HS-27A (cell line): Measurements from ENCODE around the gene BMP8A.
"Not testable (repeated sequence)": the region's sequence is repeated elsewhere in the genome, so short reads cannot be mapped to it uniquely, and the experiment has no call there.

Experiments used
- DNase-seq: peaks from one replicate; pipeline ENCODE4 v3.0.0-alpha.2; 2012; ENCODE audit warnings: low read depth, missing footprints

BMP8A gene

DNA sequence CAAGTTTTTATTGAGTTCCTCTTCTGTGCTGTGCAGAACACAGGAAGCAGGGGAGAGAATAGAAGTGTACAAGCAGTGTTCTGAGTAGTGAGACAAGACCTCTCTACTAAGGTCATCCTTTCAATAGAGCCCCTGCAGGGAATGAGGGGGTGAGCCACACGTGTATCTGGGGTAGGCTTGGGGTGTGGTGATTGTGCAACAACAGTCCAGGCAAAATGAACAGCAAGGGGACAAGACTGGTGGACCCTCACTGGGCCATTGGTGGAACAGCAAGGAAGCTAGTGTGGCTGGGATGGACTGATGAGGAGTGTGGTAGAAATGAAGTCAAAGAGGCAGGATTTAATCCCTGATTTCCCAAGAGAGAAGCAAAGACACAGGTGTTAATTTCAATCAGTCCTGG lies 8.2 kb upstream of the BMP8A start:
- DNase-seq = no peak

DNA sequence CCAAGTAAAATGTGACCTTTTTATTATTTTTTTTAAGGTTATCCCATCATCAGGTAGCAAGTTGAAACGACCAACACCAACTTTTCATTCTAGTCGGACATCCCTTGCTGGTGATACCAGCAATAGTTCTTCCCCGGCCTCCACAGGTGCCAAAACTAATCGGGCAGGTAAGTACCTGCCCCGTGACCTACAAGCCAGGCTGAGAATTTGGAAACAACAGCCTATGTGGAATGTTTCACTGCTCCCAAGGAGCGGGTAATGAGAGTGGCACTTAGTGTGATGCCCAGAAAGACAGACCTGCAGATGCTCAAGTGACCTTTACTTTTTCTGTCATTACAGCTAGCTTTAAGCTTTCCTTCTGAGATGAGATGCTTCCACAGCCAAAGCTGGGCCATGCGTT lies 6.9 kb upstream of the BMP8A start:
- DNase-seq = no peak

DNA sequence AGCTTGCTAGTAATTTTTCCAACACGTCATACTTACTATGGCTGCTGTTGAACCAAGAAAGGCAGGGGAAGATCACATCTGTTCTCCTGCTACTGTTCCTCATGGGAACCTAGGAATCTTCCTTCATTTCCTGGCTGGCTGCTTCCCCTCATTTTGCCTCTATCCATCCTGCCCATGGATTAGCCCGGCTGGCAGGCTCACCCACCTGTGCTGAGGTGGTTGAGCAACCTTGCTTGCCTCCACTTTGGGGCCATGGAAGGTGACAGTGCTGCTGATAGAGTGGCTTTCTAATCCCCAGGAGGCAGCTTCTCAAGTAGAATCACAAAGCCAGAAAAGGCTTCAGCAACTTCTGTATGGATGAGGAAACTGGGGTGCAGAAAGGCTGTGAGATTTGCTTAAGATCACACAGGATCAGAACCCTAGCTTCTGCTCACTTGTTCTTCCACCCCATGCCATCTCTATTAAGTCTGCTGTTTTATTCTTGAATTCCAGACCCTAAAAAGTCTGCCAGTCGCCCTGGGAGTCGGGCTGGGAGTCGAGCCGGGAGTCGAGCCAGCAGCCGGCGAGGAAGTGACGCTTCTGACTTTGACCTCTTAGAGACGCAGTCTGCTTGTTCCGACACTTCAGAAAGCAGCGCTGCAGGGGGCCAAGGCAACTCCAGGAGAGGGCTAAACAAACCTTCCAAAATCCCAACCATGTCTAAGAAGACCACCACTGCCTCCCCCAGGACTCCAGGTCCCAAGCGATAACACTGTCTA lies 6.2 kb upstream of the BMP8A start:
- no peak for DNase-seq

DNA sequence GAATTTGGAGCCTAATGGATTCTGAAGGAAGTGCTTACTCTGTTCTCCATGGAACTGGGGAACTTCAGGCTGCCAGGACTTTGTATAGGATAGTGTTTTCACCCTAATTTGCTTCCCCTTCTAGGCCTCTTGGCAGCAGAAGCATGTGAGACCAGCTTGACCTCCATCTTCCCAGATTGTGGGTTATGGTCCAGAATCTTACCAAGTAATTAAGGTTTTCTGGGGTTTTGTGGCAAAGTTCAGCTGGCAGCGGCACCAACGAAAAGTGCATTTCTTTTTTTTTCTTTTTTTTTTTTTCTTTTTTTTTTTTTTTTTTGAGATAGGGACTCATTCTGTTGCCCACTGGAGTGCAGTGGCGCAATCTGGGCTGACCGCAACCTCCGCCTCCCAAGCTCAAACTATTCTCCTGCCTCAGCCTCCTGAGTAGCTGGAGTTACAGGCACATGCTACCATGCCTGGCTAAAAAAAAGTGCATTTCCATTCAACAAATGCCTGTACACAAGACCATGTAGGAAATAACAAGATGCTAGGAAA lies 3.4 kb upstream of the BMP8A start:
- no peak for DNase-seq

DNA sequence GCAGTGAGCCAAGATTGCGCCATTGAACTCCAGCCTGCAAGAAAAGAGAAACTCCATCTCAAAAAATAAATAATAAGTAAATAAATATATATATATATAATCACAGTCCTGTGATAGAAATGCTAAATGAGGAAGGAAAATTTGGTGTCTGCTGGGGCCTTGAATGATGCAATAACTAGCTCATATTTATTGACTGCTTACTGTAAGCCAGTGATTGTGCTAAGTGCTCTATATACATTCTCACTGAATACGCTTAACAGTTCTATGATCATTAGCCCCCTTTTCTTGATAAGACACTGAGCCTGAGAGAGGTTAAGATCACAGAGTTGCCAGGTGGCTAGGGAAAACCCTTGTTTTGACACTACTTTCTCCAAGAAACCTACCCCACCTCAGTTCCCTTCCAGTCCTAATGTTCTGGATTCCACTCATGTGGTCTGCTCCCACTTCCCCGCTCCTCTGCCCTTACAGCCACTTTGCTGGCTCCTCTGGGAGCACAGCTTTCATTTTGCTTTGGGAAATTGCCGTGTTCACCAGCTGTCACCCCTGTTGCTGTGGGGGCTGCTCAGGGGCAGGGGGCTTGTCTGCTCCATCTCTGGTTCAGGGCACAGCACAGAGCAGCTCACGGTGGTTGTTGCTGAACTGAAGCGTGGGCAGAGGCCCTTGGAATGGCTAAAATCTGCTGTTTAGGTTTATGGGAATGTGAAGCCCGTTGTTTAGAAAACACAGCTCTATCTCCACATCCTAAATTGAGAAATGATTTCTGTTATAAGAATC lies 2.5 kb upstream of the BMP8A start:
- DNase-seq = no peak

DNA sequence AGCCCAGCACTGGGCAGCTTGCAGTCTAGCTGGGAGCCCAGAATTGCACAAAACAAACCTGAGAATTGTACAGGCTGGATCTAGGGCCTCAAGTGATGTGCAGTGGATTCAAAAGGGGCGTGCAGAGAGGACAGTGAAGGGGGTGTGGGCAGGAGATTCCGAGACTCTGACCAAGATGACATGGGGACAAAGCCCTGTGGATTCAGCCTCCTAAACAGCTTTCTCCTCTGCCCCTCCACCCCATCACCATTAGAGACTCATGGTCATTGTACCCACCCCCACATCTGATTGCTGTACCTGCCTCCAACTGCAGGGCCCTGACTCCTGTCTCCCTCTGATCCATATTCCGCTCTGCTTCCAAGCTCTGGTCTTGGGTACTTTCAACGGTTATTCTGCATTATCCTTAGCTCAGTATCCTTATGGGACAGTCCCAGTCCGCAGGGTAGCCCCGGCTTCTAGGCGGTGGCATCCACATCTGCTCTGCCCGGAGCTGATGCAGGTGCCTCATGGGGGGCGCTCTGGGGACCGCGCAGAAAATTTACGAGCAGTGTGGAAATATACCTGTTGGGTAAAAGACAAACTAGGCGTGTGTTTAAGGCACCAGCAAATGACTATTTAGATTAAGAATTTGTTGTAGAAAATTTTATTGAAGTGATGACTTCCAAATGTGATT lies 1.7 kb upstream of the BMP8A start:
- no peak for DNase-seq

DNA sequence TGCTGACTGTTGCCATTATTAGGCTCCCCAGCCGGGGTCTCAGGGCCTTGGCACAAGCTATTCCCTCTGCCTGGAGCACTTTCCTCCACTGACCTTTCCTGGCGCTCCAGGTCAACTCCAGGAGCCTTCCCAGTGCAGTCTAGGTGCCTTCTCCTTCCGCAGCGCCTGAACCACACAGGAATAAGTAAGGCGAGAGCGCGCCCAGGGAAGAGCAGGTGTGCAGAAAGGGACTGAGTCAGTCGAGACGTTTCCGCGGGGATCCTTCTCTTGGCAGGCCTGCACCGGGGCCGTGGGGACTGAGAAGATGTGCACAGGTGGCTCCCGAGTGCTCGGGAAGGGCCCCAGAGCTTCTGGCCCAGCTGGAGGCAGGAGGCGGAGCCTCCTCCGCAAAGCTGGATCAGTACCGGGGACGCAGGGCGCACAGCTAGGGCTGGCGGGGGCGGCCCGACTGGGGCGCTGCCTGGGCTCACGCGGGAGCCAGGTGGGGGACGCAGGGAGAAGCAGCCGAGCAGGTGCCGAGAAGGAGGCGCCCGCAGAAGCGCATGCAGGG lies 765 bp upstream of the BMP8A start:
- DNase-seq = no peak

DNA sequence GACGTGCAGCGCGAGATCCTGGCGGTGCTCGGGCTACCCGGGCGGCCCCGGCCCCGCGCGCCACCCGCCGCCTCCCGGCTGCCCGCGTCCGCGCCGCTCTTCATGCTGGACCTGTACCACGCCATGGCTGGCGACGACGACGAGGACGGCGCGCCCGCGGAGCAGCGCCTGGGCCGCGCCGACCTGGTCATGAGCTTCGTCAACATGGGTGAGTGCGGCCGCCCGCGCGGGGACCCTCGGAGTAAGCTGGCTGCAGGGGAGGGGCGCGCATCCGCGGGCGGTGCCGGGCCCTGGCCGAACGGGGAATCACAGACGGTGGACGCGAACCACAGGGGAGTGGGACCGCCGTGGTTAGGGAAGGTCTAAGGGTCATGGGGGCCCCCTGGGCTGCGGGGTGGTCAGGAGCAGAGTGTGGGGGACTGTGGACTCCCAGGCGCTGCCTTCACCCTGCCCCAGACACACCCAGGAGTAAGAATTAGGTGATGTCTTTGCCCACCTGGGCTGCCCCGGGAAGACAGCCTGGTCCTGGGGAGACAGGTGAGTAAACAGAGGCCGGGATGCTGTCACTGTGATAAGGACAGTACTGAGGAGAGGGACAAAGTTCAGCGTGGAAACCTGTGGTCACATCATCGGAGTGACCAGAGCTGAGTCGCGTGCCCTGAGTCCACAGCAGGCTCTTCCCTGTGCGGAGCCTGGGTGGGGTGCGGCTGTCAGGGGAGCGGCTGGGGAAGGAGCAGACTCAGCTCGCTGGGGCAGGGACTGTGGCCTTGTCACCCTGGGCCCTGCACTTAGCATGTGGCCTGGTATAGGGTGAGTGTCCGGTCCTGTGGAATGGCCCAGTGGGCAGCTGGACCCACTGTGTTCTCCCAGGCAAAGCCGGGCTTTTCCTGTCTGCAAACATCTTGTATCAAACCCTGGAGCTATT lies 944 bp downstream of the BMP8A start:
- not testable (repeated sequence) for DNase-seq

DNA sequence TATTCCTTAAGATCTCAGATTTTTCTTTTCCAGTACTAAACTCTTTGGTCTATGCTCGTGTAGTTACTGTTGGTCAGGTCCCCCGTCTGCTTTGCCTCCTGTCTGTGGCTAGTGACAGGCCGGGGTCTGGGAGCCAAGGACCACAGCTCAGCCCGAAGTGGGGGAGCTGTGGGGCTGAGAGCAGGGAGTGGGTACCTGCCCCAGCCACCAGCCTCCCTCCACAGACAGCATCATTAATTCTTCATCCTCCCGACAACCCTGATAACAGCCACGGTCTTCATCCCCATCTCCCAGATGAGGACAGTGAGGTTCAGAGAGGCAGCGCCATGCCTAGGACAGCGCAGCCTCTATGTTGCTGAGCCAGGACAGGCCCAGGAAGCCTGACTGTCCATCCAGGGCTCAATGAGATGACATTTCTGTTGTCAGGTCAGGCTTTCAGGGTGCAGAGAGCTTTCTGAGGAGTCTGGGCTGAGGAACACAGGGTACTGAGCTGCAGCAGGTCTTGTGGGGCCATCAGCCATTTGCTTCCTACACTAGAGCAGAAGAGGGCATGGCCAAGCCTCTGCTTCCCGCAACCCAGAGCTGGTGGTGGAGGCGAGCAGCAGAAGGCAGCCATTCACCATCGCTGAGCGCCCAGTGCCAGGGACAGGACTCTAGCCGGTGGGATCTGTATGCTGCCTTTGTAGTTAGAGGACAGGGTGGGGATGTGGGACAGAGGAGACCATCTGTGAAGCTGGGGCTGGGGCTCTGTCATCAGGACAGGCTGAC lies 1.8 kb downstream of the BMP8A start:
- DNase-seq = not testable (repeated sequence)

DNA sequence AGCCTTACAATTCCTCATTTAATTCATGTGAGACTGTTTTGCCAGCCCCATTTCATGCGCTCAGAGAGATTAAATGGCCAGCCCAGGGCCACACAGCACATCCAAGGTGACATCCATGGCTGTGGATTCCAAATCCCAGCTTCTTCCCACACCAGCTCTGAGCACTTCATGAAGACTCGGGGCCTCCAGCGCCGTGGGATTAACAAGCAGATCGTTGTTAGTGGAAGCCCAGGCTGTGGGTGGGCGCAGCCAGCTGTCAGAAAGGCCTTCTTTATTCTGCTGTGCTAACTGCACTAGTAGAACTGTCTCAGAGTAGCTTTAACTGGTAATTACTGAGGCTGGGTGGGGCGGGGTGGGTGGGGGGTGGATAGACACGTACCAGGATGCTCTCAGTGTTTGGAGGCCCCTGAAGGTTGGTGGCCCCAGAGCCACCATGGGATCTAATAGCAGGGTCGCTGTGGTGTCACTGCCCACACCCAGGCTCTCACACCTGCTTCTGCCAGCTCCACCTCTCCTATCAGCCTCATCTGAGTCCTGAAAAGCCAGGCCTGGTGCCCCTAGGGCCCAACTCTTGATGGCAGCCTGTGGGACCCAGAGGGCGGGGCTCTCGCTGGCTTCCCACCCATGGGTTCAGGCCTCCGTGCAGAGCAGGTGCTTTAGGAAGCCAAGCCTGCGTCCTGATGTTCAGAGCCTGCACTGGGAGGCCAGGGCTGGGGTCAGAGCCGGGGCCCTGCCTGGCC lies 3.4 kb downstream of the BMP8A start:
- no peak for DNase-seq

DNA sequence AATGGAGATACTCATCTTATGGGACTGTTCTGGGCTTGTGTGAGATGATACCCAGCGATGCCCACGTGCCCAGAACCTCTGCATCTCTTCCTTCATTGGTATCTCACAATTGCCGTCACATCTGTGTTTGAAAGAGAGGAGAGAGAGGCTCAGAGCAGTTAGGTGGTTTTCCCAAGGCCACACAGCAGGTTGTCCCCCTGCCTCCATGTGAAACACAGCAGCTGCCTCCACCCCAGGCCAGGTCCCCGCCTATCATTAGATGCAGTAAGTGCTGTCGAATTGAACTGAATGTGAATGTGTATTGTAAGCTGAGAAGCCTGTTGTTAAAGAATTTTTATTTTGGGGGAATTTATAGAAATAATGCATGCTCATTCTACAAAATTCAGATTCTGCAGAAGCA lies 5.1 kb downstream of the BMP8A start:
- not testable (repeated sequence) for DNase-seq

DNA sequence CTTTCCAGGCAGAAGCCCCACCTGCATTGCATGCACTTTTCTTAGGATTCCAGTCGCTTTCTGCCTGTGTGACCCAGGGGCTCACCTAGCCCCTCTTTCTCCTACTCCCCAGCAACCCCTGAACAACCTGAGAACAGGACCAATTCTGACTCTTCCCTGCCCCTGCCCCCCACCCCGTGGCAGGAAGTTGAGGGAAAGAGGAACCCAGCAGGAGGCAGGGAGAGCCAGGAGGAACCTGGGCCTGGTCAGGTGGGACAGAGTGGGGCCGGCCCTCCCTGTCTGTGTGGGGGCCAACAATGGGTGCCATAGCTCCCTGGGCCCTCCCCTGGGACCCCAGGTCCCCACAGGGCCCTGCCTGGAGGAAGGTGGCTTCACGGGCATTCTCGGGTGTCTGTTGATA lies 6.1 kb downstream of the BMP8A start:
- DNase-seq = no peak

DNA sequence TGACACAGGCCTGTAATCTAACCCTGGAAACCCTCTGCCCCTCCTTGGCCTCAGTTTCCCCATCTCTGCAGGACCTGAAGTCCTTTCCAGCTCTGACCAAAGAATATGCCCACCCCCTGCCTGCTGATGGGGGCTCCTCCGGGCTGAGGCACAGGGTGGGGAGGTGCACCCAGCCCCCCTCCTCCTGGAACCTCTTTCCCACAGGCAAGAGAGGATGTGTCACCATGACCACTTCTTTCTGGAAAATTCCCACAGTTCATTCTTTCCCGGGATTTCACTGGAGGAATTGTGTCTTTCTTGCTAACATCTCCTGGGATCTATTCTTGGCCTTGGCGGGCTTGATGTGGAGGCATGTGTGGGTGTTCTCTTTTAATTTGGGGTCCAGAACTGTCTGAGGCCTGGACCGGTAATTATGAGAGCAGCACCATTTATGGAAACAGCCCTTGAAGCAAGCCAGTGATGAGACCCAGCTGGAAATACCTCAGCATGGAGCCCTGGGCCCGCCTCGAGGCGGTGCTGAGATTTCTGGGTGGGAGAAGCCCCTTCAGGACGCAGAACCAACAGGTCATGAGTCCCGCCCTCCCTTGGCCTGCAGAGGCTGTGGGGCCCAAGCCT lies 6.8 kb downstream of the BMP8A start:
- not testable (repeated sequence) for DNase-seq

DNA sequence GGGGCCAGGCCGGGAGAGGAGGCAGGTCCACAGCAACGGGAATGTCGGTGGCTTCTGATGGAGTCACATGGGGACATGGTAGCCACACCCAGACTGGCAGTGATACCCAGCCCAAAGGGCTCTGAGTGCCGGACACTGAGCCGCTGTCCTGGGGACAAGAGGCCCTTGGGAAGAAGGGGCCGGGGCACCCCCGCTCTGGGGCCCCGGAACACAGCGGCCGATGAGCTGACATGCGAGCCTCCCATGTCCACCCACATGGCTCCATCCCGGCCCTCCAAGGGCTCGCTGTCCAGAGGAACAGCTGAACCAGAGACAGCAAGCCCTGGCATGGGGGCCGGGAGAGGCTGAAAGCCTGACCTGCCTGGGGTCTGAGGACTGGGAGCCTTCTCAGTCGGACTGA lies 7.4 kb downstream of the BMP8A start:
- not testable (repeated sequence) for DNase-seq

DNA sequence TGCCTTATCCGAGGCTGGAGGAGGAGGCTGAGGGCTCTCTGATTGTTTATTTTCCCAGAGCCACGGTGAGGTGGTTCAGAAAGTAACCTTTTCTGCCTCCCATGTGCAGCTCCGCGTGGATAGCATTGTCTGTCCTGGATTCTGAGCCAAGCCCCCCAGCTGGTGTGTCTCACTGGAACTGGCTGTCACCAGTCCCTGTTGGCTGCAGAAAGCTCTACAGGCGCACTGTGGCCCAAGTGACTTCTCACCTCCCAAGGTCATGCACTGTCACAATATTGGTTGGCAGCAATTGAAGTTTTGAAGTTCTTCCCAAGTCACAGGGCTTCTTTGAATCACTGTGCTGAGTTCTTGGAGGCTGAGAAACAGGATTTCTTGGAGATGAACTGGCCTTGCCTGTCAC lies 8.2 kb downstream of the BMP8A start:
- no peak for DNase-seq

DNA sequence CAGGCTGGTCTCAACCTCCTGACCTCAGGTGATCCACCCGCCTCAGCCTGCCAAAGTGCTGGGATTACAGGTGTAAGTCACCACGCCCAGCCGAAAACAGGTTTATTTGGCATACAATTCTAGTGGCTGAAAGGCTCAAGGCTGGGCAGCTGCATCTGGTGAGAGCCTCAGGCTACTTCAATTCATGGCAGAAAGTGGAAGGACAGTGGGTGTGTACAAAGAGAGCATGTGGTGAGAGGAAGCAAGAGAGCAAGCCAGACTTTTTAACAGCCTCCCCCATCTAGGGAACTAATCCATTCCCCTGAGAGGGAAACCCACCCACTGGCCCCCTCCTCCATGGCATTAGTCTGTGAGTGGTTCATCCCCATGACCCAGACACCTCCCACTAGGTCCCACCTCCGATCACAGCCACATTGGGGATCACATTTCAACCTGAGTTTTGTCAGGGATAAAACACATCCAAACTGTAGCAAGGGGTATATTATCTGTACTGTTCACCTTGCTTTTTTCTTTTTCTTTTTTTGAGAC lies 9.5 kb downstream of the BMP8A start:
- no peak for DNase-seq

DNA sequence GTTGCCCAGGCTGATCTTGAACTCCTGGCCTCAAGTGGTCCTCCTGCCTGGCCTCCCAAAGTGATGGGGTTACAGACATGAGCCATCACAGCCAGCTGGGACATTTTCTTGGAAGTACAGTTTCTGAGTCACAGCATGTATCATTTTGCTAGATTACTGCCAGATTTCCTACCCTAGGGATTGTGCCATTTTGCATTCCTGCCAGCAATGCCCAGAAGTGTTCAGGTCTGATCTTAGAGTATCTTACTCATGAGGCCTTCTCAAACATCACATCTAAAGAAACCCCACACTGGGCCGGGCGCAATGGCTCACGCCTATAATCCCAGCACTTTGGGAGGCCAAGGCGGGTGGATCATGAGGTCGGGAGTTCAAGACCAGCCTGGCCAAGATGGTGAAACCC lies 10.2 kb downstream of the BMP8A start:
- DNase-seq = no peak

DNA sequence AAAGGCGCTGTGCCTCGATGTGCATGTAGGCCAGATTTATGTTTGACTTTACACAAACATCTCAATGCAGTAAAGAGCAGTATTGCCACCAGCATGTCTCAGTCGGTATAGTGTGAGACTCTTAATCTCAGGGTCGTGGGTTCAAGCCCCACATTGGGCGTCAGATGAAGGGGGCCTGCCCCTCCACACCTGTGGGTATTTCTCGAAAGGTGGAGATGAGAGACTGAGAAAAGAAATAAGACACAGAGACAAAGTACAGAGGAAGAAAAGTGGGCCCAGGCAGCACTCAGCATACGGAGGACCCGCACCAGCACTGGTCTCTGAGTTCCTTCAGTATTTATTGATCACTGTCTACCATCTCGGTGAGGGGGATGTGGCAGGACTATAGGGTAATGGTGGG lies 13.0 kb downstream of the BMP8A start:
- DNase-seq = not testable (repeated sequence)

DNA sequence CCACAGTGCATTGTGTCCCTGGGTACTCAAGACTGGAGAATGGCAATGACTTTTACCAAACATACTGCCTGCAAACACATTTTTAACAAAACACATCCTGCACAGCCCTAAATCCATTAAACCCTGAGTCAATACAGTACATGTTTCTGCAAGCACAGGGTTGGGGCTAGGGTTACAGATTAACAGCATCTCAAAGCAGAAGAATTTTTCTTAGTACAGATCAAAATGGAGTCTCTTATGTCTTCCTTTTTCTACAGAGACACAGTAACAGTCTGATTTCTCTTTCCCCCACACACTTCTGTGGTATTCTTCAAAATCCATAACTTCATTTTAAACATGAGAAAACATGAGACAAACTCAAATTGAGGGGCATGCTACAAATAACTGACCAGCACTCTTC lies 13.9 kb downstream of the BMP8A start:
- no peak for DNase-seq
